ENCODE results near the gene CHST3.
"Not testable (repeated sequence)": the region's sequence is repeated elsewhere in the genome, so short reads cannot be mapped to it uniquely, and the experiment has no call there.

Gene CHST3, protein sequence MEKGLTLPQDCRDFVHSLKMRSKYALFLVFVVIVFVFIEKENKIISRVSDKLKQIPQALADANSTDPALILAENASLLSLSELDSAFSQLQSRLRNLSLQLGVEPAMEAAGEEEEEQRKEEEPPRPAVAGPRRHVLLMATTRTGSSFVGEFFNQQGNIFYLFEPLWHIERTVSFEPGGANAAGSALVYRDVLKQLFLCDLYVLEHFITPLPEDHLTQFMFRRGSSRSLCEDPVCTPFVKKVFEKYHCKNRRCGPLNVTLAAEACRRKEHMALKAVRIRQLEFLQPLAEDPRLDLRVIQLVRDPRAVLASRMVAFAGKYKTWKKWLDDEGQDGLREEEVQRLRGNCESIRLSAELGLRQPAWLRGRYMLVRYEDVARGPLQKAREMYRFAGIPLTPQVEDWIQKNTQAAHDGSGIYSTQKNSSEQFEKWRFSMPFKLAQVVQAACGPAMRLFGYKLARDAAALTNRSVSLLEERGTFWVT
- total RNA-seq = 0 to 0.74 reads per million in 2 donors

DNA sequence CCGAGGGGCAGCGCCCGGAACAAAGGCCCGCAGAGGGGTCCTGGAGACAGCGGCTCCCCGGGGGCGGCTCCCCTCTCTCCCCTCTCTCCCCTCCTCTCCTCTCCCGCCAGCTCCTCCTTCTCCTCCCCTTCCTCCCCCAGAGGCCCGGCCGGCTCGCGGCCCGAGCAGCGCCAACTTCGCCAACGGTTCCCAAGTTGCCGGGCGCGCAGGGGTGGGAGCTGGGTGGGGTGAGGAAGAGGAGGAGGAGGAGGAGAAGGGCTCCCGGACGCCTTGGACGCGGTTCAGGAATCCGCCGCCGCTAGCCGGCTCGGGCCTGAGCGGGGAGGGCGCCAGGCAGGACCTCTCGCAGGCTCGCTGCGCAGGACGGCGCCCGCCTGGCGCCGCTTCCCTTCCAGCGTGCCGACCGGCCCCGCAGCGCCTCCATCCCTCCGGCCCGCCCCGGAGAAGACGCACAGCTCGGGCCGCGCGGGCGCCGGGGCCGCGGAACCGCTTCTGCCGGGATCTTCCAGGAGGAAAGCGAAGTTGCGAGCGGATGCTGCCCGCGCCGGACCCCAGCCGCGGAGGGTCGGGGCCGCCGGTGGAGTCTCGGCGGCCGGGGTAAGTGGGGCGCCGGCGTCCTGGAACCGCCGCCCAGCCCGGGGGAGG lies at the start of gene CHST3:
Gene CHST3 (plus strand): TSS at position 298 of the 645 bp plus-strand sequence. CDS start 41,448 bp downstream, outside the sequence.
- DNase-seq = no peak

DNA sequence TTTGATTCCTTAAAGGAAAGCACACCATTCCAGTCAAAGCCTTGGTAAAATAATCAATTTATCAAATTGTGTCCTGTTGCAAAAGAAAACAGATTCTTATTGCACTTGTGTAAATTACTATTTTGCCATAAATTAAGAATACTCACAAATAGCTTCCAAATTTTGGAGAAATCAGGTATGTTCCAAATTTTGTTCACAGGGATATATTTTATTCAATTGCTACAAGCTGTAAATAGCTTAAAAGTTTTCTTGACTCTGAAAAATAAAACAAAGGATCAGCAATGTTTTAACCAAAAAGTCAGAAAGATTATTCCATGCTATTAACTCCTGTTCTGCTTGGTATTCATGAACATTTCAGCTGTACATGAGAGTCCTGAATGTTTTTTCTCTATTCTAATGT lies 47.4 kb upstream of the CHST3 start:
- no peak for DNase-seq

DNA sequence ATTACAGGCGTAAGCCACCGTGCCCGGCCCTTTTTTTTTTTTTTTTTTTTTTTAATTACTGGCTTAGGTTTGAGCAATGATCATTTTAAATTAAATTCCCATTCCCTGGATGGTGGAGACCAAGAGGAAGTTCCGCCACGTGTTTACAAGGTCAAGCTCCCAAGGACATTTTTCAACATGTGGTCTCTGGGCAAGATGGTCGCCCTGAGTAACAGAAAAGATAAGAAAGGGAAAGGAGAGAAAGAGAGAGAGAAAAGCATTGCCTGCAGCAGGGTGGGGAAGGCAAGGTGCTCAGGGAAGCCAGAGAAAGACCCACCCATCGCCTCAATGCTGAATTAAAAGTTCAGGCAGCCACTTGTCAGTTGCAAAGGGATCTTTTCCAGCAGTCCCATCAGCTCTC lies 45.2 kb upstream of the CHST3 start:
- DNase-seq = no peak

DNA sequence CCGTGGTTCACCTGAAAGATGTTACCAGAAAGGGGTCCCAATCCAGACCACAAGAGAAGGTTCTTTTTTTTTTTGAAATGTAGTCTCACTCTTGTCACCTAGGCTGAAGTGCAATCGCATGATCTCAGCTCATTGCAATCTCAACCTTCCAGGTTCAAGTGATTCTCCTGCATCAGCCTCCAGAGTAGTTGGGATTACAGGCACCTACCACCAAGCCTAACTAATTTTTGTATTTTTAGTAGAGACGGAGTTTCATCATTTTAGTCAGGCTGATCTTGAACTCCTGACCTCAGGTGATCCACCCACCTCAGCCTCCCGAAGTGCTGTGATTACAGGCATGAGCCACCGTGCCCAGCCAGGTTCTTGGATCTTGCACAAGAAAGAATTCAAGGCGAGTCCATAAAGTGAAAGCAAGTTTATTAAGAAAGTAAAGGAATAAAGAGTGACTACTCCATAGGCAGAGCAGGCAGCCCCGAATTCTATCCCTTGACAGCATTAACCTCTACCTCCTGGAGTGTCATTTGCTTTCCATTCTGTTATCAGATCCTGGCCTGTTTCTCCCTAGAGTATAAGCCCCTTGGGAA lies 44.1 kb upstream of the CHST3 start:
- not testable (repeated sequence) for DNase-seq

DNA sequence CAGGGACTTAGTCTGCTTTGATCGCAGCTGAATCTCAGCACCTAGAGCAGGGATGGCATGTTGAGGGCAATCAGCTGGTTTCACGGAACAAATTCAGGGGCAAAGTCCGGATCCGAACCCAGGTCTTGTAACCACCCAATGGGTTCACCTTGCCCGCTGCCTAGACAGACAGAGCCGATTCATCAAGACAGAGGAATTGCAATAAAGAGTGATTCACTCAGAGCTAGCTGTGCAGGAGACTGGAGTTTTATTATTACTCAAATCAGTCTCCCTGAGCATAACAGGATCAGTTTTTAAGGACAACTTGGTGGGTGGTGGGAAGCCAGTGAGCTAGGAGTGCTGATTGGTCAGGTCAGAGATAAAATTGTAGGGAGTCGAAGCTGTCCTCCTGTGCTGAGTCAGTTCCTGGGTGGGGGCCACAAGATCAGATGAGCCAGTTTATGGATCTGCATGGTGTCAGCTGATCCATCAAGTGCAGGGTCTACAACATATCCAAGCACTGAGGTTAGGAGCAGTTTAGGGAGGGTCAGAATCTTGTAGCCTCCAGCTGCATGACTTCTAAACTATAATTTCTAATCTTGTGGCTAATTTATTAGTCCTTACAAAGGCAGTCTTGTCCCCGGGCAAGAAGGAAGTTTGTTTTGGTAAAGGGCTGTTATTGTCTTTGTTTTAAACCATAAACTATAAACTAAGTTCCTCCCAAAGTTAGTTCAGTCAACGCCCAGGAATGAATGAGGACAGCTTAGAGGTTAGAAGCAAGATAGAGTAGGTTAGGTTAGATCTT lies 43.5 kb upstream of the CHST3 start:
- DNase-seq = no peak

DNA sequence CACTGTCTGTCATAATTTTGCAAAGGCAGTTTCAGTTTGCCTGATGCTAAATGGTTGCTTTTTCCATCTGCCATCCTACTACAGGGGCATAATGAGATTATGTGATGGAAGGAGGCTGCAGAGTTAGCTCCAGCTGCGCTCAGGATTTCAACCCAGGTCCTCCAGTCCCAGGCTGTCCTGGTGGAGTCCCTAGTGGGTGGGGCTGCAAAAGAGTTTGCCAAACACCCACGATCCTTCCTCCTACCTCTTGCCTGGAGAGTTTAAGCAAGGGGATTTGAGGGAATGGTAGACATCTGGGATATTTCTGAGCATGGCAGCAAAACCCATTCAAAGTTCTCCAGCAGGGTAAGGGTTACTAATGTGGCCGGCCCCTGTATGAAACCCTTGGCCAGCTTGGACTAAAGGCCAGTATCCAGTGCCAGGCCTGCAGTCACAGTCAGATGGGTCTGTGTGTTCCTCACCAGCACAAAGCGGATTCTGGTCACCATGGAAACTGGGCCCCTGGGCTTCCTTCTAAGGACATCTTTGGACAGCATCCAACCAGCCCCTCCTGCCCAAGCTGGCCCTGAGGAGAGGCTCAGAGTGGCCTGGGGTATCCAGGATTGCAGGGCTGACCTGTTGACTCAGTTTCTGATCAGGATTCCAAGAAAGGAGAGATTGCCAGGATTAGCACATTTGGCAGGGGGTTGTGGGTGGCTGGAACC lies 42.7 kb upstream of the CHST3 start:
- DNase-seq = no peak

DNA sequence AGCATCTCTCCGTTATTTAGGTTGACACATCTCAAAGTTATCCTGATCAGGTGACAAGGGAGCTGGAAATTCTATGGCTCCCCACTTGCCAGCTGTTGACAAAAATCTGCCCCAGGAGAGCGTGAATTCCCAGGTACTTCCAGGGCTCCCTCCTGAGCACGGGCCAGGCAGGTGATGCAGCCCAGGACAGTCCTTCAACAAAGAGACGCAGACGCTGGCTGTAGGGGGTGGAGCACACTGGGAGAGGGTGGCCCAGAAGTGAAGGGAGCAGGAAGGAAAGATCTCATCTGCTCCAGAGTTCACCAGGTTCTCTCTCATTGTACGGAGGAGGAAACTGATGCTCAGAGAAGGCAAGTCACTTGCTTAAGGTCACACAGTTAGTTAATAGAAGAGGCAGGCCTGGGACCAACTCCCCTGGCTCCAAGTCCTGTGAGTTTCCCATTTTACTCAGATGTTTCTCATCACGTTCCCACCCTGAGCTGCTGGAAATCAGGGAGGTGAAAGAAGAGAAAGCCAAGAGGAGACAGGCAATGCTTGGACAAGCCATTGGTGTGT lies 41.0 kb upstream of the CHST3 start:
- no peak for DNase-seq

DNA sequence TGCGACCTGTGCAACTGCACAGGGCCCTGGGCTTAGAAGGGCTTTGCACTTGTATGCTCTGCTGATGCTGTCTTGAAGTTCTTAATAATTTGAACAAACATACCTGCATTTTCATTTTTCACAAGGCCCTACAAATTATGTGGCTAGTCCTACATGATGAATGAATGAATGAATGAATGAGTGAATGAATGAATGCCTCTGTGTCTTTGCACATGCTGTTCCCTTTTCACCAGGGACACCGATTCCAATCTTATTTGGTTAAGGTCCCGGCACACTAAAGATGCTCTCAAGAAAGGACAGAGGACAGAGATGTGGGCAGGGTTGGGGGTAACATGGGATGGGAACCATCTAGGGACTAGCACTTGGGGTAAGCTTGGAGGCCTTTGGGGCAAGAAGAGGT lies 39.4 kb upstream of the CHST3 start:
- no peak for DNase-seq

DNA sequence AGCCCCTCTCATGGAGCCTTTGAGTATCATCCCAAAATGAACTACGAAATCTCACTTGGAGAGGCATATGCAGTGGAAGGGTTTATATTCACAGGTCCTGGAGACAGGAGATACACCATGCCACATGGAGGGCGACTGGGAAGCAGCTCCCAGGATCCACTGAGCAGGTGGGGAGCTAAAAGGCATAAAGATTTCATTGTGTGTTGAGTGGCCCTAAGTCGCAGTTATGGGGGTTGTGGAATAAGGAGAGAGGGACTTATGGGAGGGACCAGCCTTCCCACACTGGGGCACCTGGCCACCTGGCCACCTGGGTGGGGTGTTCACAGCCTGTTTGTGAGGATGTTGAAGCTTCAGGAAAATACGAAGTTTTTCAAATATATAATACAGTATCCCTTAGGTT lies 37.0 kb upstream of the CHST3 start:
- DNase-seq = no peak

DNA sequence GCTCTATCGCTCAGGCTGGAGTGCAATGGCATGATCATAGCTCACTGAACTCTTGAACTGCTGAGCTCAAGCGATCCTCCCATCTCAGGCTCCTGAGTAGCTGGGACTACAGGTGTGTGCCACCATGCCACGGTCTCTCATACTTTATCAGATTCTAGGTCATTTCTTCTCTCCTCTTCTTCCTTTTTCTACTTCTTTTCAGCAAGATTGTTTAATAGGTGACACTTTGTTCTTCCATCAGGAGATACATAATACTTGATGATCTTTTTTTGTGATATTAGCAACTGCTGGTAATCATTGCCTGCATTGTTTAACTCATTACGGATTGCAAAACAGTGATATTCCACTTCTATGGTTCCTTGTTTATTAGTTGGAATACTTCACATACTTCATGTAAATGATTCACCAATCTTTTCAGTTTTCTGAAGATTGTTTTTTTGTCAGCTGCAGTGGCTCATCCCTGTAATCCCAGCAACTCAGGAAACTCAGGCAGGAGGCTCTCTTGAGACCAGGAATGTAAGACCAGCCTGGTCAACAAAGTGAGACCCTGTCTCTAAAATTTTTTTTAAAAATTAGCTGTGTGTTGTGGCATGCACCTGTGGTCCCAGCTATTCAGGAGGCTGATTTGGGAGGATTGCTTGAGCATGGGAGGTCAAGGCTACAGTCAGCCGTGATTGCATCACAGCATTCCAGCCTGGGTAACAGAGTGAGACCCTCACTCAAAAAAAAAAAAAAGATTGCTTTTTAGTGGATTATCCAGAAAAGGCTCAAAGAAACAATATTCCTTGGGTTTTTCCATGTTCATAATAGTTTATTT lies 36.2 kb upstream of the CHST3 start:
- no peak for DNase-seq

DNA sequence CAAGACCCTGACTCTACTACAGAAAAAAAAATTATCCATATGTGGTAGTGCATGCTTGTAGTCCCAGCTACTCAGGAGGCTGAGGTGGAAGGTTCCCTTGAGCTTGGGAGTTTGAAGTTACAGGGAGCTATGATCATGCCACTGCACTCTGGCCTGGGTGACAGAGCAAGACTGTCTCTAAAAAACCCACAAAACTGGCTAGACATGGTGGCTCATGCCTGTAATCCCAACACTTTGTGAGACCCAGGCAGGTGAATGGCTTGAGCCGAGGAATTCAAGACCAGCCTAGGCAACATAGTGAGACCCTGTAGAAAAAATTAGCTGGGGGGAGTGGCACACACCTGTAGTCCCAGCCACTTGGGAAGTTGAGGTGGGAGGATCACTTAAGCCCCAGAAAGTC lies 32.9 kb upstream of the CHST3 start:
- DNase-seq = no peak

DNA sequence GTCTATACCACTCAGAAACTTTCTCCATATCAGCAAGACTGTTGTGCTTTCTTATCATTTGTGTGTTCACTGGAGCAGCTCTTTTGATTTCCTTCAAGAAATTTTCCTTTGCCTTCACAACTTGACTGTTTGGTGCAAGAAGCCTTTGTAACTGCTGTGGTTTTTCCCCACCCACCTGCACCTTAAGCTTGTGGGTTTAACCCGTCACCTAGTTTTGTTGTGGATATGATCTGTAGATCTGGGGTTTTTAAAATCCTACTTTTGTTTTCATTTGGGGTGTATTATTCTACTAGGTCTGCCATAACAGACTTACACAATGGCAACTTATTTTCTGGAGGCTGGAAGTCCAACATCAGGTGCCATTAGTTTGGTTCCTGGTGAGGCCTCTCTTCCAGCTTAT lies 30.5 kb upstream of the CHST3 start:
- DNase-seq = peak in 2 of 5 experiments; percentile 38 to 54

DNA sequence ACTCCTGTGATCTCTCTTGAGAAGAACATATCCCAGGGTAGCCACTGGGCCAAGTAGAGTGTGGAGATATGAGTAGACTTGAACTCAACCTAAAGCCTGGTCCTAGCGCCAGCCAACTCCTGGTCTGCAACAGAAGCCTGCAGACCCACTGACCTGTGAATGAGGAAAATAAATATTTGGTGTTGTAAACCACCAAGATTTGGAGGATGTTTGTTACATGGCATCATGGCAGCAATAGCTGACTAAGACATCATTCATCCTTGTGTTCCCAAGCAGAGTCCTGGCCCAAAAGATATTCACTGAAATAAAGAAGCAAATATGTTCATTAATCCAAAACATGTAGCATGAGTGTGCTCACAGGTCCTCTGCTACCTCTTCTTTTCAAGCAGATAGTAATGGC lies 26.0 kb upstream of the CHST3 start:
- DNase-seq = no peak

DNA sequence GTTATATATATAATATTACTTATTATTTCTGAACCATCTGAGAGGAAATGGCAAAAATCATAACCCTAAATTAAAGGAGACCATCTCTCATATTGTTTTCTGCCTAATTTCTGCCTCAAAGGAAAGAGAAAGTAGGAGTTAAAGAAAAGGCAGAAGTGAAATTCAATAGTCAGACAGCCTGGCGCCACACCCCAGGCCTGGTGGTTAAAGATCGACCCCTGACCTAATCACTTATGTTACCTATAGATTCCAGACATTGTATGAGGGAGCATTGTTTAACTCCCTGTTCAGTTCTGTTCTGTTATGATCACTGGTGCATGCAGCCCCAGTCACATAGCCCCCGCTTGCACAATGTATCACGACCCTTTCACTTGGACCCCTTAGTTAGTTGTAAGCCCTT lies 24.9 kb upstream of the CHST3 start:
- DNase-seq = no peak

DNA sequence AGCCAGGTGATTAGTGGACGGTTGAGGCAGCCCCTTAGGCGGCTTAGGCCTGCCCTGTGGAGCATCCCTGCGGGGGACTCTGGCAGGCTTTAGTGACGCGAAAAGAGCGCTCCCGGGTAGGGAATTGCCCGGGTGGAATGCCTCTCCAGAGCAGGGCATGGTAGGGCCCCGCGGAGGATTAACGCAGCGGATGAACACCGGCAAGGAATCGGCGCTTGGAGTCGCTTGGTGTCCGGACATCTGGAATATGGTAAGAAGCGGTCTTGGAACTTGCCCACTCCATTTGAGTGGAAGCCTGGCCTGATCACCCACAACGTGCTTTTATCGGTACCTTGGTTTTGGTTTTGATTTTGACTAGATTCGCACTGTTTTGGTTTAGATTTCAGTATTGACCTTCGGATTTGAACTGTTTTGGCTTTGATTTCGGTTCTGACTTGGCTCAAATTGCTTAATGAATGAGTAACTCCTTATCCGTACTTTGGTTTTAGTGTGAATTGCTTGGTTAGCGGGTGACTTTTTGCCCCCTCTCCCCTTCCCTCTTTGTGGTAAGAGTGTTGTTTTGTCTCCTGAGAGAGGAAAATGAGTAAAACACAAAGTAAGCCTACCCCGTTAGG lies 24.2 kb upstream of the CHST3 start:
- DNase-seq = peak in 1 of 5 experiments; percentile 15

DNA sequence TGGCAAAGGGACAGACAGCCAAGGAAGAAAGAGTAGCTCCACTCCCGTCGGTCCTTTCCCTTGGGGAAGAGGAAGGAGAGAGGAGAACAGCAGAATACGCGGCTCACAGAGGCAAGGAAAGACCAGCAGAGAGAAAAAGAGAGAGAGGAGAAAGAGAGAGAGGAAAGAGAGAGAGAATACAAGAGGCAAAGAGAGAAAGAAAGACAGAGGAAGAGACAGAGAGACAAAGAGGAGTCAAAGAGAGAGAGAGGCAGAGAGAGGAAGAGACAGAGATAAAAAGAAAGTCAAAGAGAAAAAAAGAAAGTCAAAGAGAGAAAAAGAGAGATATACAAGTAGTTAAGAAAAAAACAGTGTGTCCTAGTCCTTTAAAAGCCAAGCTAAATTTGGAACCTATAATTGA lies 23.4 kb upstream of the CHST3 start:
- DNase-seq = no peak

DNA sequence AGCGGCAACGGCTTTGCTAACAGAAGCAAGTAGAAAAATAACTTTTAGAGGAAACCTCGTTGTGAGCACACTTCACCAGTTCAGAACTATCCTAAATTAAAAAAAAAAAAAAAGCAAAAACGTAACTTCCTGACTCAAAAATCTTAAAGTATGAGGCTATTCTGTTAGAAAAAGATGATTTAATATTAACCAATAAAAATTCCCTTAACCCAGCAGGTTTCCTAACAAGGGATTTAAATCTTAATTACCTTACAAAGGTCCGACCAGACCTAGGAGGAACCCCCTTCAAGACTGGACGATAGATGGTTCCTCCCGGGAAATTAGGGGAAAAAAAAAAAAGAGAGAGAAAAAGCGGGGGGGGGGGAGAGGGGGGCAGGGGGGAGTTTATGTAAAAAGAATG lies 22.9 kb upstream of the CHST3 start:
- no peak for DNase-seq

DNA sequence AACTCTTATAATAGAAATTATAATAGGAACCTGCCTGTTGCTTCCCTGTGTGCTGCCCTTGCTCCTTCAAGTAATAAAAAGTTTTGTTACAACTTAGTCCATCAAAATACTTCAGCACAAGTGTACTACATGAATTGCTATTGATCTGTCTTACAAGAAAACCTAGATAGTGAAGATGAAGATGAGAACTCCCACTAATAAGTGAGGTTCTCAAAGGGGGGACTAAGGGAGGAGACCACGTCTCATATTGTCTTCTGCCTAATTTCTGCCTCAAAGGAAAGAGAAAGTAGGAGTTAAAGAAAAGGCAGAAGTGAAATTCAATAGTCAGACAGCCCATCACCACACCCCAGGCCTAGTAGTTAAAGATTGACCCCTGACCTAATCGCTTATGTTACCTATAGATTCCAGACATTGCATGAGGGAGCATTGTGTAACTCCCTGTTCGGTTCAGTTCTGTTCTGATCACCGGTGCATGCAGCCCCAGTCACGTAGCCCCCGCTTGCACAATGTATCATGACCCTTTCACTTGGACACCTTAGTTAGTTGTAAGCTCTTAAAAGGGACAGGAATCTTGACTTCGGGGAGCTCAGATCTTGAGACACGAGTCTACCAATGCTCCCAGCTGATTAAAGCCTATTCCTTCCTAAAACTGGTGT lies 18.2 kb upstream of the CHST3 start:
- DNase-seq = no peak

DNA sequence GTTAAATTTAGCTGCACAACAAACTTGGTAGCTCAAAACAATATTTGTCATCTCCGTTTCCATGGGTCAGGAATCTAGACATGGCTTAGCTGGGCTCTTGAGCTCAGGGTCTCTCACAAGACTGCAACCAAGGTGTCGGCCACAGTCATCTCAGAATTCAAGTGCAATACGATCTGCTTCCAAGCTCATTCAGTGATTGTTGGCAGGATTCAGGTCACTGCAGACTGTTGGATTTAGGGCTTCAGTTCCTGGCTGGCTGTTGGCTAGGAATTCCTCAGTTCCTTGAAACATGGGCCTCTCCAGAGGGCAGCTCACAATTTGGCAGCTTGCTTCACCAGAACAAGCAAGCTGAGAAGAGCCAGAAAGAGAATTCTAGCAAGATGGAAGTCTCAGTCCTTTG lies 17.5 kb upstream of the CHST3 start:
- no peak for DNase-seq

DNA sequence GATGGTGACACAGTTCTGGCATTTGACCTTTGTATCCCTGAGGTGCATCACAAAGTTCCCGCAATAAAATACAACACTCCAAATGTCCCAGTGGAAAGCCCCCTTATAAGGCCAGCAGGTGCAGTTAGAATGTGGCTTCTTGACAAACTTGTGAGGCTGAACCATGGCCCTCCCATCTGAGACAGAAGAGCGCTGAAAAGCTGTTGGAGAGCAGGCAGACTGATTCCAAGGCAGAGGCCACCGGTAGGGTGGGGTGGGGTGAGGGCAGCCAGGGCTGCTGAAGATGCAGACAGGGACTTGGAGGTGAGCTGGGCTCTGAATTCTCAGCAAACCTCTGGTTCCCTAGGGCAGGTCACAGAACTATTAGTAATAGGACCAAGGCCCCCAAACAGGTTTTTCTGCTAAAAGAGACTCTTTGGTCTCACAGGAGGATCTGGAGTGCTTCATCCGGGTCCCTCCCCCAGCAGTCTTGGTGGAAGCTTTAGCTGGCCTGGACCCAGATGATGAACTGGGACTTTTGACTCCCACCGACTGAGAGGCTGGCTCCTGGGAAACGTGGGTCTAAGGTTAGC lies 15.6 kb upstream of the CHST3 start:
- DNase-seq = no peak
